HepG2 (cell line): Measurements from ENCODE around the gene PIGV. TPM values are rescaled to one million over a fixed set of nuclear protein-coding genes. Genes with fewer than 3 reads are reported as not detected.

ENCODE experiments used
- HOXA9 ChIP-seq: sonication (generic); formaldehyde crosslinking; IDR thresholded peaks from 2 replicates; pipeline ENCODE4 v1.8.1; 2022; ENCODE audit warnings: missing genetic modification reagents, mild to moderate bottlenecking, moderate library complexity, borderline replicate concordance
- RXRB ChIP-seq: IDR thresholded peaks from 2 replicates; pipeline ENCODE4 v1.6.1; 2016; ENCODE audit warnings: borderline replicate concordance, missing genetic modification reagents, missing compliant biosample characterization
- SP2 ChIP-seq: sonication (generic); formaldehyde crosslinking; IDR thresholded peaks from 2 replicates; pipeline ENCODE4 v1.5.1; 2020; ENCODE audit warnings: mild to moderate bottlenecking, missing genetic modification reagents
- SRF ChIP-seq: IDR thresholded peaks from 2 replicates; pipeline ENCODE4 v1.6.1; 2011; ENCODE audit warnings: mild to moderate bottlenecking, low read depth, low read length, moderate library complexity
- TOE1 ChIP-seq: sonication (generic); formaldehyde crosslinking; IDR thresholded peaks from 2 replicates; pipeline ENCODE4 v1.4.0; 2020; ENCODE audit warnings: mild to moderate bottlenecking, missing genetic modification reagents
- ZFYVE20 ChIP-seq: sonication (generic); formaldehyde crosslinking; IDR thresholded peaks from 2 replicates; pipeline ENCODE4 v1.8.0; 2023; ENCODE audit warnings: low read depth, mild to moderate bottlenecking, moderate library complexity, missing genetic modification reagents, borderline replicate concordance
- ZNF20 ChIP-seq: sonication (generic); formaldehyde crosslinking; IDR thresholded peaks from 2 replicates; pipeline ENCODE4 v1.4.0; 2020; ENCODE audit warnings: mild to moderate bottlenecking, moderate library complexity, missing genetic modification reagents
- ZNF567 ChIP-seq: sonication (generic); formaldehyde crosslinking; IDR thresholded peaks from 2 replicates; pipeline ENCODE4 v1.8.1; 2023; ENCODE audit warnings: mild to moderate bottlenecking, missing genetic modification reagents, borderline replicate concordance
- ZNF569 ChIP-seq: sonication (generic); formaldehyde crosslinking; IDR thresholded peaks from 2 replicates; pipeline ENCODE4 v1.5.0; 2020; ENCODE audit warnings: mild to moderate bottlenecking, missing genetic modification reagents, moderate library complexity, borderline replicate concordance
- ZNF720 ChIP-seq: sonication (generic); formaldehyde crosslinking; IDR thresholded peaks from 2 replicates; pipeline ENCODE4 v1.4.0; 2020; ENCODE audit warnings: missing genetic modification reagents
- ZNF841 ChIP-seq: sonication (generic); formaldehyde crosslinking; IDR thresholded peaks from 2 replicates; pipeline ENCODE4 v1.8.1; 2023; ENCODE audit warnings: missing genetic modification reagents, borderline replicate concordance
- polyA plus RNA-seq, 8 experiments: library from polyadenylated mRNA; depleted of rRNA in 3 of 8; stranded (reverse) in 7 of 8; unstranded in 1 of 8; fragments of >200 nt; fragmentation: Illumina TruSeq in 4 of 8; extraction: Trizol in 4 of 8; gene quantifications; 2 replicates each; pipeline versions ENCODE4 v1.2.1 to v1.2.3, GENCODE V29; 2011 to 2016; ENCODE audit warnings: low read depth in 4 of 8, missing spikeins in 1 of 8, mixed read lengths in 1 of 8; ENCODE audit not compliant: insufficient read depth in 1 of 8
- total RNA-seq, 5 experiments: library from RNA; depleted of rRNA; stranded (reverse); fragments of >200 nt; fragmentation: Illumina TruSeq; extraction: Trizol; gene quantifications; 2 replicates each; pipeline ENCODE4 v1.2.3, GENCODE V29; 2016; ENCODE audit warnings: low read depth in 1 of 5
- TF ChIP-seq, protein P1 (sequence below): sonication (generic); formaldehyde crosslinking; IDR thresholded peaks from 2 replicates; pipeline ENCODE4 v1.5.1; 2020; ENCODE audit warnings: mild to moderate bottlenecking, missing genetic modification reagents, borderline replicate concordance
- TF ChIP-seq, protein P2 (sequence below): sonication (generic); formaldehyde crosslinking; IDR thresholded peaks from 2 replicates; pipeline ENCODE4 v1.8.0; 2022; ENCODE audit warnings: missing genetic modification reagents, mild to moderate bottlenecking, moderate library complexity, borderline replicate concordance
- TF ChIP-seq, protein P3 (sequence below): sonication (generic); formaldehyde crosslinking; IDR thresholded peaks from 2 replicates; pipeline ENCODE4 v1.4.0; 2020; ENCODE audit warnings: missing genetic modification reagents
- TF ChIP-seq, protein P4 (sequence below): sonication (generic); formaldehyde crosslinking; IDR thresholded peaks from 2 replicates; pipeline ENCODE4 v1.8.0; 2022; ENCODE audit warnings: low read depth, missing genetic modification reagents

The PIGV gene
- total and polyA plus RNA-seq, 2 of the 13 experiments (the other 11 are each of a cell fraction or from before 2014, with no cell fraction given): 13.5 to 22.7 TPM

DNA sequence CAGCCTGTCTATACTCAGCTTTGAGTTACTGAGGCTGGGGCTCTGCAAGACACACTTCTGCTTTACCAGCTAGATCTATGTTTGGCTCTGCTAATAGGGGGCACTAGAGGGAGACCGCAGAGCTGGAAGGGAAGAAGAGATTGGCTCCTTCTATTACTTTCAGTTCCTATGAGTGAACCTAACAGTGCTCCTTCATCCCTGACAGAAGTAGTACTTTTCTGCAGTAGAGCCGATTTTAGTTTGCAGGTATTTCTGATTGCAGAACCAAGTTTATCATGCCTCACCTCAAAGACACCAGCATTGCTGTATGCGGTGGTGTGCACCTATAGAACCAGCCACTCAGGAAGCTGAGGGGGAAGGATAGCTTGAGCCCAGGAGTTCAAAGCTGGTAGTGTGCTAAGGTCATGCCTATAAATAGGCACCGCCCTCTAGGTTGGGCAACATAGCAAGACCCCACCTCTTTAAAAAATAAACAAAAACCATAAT, 33.1 kb downstream of the PIGV start (continued):
- TF ChIP-seq, protein P1, sequence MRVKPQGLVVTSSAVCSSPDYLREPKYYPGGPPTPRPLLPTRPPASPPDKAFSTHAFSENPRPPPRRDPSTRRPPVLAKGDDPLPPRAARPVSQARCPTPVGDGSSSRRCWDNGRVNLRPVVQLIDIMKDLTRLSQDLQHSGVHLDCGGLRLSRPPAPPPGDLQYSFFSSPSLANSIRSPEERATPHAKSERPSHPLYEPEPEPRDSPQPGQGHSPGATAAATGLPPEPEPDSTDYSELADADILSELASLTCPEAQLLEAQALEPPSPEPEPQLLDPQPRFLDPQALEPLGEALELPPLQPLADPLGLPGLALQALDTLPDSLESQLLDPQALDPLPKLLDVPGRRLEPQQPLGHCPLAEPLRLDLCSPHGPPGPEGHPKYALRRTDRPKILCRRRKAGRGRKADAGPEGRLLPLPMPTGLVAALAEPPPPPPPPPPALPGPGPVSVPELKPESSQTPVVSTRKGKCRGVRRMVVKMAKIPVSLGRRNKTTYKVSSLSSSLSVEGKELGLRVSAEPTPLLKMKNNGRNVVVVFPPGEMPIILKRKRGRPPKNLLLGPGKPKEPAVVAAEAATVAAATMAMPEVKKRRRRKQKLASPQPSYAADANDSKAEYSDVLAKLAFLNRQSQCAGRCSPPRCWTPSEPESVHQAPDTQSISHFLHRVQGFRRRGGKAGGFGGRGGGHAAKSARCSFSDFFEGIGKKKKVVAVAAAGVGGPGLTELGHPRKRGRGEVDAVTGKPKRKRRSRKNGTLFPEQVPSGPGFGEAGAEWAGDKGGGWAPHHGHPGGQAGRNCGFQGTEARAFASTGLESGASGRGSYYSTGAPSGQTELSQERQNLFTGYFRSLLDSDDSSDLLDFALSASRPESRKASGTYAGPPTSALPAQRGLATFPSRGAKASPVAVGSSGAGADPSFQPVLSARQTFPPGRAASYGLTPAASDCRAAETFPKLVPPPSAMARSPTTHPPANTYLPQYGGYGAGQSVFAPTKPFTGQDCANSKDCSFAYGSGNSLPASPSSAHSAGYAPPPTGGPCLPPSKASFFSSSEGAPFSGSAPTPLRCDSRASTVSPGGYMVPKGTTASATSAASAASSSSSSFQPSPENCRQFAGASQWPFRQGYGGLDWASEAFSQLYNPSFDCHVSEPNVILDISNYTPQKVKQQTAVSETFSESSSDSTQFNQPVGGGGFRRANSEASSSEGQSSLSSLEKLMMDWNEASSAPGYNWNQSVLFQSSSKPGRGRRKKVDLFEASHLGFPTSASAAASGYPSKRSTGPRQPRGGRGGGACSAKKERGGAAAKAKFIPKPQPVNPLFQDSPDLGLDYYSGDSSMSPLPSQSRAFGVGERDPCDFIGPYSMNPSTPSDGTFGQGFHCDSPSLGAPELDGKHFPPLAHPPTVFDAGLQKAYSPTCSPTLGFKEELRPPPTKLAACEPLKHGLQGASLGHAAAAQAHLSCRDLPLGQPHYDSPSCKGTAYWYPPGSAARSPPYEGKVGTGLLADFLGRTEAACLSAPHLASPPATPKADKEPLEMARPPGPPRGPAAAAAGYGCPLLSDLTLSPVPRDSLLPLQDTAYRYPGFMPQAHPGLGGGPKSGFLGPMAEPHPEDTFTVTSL: no peak
- TF ChIP-seq, protein P2, sequence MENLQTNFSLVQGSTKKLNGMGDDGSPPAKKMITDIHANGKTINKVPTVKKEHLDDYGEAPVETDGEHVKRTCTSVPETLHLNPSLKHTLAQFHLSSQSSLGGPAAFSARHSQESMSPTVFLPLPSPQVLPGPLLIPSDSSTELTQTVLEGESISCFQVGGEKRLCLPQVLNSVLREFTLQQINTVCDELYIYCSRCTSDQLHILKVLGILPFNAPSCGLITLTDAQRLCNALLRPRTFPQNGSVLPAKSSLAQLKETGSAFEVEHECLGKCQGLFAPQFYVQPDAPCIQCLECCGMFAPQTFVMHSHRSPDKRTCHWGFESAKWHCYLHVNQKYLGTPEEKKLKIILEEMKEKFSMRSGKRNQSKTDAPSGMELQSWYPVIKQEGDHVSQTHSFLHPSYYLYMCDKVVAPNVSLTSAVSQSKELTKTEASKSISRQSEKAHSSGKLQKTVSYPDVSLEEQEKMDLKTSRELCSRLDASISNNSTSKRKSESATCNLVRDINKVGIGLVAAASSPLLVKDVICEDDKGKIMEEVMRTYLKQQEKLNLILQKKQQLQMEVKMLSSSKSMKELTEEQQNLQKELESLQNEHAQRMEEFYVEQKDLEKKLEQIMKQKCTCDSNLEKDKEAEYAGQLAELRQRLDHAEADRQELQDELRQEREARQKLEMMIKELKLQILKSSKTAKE (CRISPR knock-in tag): no peak
- TF ChIP-seq, protein P3, sequence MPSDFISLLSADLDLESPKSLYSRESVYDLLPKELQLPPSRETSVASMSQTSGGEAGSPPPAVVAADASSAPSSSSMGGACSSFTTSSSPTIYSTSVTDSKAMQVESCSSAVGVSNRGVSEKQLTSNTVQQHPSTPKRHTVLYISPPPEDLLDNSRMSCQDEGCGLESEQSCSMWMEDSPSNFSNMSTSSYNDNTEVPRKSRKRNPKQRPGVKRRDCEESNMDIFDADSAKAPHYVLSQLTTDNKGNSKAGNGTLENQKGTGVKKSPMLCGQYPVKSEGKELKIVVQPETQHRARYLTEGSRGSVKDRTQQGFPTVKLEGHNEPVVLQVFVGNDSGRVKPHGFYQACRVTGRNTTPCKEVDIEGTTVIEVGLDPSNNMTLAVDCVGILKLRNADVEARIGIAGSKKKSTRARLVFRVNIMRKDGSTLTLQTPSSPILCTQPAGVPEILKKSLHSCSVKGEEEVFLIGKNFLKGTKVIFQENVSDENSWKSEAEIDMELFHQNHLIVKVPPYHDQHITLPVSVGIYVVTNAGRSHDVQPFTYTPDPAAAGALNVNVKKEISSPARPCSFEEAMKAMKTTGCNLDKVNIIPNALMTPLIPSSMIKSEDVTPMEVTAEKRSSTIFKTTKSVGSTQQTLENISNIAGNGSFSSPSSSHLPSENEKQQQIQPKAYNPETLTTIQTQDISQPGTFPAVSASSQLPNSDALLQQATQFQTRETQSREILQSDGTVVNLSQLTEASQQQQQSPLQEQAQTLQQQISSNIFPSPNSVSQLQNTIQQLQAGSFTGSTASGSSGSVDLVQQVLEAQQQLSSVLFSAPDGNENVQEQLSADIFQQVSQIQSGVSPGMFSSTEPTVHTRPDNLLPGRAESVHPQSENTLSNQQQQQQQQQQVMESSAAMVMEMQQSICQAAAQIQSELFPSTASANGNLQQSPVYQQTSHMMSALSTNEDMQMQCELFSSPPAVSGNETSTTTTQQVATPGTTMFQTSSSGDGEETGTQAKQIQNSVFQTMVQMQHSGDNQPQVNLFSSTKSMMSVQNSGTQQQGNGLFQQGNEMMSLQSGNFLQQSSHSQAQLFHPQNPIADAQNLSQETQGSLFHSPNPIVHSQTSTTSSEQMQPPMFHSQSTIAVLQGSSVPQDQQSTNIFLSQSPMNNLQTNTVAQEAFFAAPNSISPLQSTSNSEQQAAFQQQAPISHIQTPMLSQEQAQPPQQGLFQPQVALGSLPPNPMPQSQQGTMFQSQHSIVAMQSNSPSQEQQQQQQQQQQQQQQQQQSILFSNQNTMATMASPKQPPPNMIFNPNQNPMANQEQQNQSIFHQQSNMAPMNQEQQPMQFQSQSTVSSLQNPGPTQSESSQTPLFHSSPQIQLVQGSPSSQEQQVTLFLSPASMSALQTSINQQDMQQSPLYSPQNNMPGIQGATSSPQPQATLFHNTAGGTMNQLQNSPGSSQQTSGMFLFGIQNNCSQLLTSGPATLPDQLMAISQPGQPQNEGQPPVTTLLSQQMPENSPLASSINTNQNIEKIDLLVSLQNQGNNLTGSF (CRISPR knock-in tag): no peak
- no peak for TF ChIP-seq ZNF720
- TF ChIP-seq ZNF841 (CRISPR knock-in tag): no peak
- TF ChIP-seq RXRB (CRISPR knock-in tag): no peak
- TF ChIP-seq ZFYVE20 (CRISPR knock-in tag): no peak
- no peak for TF ChIP-seq HOXA9 (CRISPR knock-in tag)
- no peak for TF ChIP-seq ZNF567 (CRISPR knock-in tag)
- TF ChIP-seq SP2 (CRISPR knock-in tag): no peak
- TF ChIP-seq ZNF569 (CRISPR knock-in tag): no peak
- no peak for TF ChIP-seq ZNF20
- peak; percentile 80 for TF ChIP-seq SRF
- TF ChIP-seq TOE1 (CRISPR knock-in tag): no peak
- TF ChIP-seq, protein P4, sequence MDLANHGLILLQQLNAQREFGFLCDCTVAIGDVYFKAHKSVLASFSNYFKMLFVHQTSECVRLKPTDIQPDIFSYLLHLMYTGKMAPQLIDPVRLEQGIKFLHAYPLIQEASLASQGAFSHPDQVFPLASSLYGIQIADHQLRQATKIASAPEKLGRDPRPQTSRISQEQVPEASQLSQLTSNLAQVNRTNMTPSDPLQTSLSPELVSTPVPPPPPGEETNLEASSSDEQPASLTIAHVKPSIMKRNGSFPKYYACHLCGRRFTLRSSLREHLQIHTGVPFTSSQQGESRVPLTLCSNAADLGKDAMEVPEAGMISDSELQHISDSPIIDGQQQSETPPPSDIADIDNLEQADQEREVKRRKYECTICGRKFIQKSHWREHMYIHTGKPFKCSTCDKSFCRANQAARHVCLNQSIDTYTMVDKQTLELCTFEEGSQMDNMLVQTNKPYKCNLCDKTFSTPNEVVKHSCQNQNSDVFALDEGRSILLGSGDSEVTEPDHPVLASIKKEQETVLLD (CRISPR knock-in tag): no peak
